GM18867 (cell line): Measurements from ENCODE around the gene SDF2L1.
"Not testable (repeated sequence)": the region's sequence is repeated elsewhere in the genome, so short reads cannot be mapped to it uniquely, and the experiment has no call there.

Source experiments
- ATAC-seq: cut with Tn5 transposase; IDR thresholded peaks from one replicate; pipeline ENCODE4 v1.9.1; 2021; ENCODE audit warnings: mild to moderate bottlenecking, moderate library complexity; ENCODE audit not compliant: unreplicated experiment

Gene SDF2L1

DNA sequence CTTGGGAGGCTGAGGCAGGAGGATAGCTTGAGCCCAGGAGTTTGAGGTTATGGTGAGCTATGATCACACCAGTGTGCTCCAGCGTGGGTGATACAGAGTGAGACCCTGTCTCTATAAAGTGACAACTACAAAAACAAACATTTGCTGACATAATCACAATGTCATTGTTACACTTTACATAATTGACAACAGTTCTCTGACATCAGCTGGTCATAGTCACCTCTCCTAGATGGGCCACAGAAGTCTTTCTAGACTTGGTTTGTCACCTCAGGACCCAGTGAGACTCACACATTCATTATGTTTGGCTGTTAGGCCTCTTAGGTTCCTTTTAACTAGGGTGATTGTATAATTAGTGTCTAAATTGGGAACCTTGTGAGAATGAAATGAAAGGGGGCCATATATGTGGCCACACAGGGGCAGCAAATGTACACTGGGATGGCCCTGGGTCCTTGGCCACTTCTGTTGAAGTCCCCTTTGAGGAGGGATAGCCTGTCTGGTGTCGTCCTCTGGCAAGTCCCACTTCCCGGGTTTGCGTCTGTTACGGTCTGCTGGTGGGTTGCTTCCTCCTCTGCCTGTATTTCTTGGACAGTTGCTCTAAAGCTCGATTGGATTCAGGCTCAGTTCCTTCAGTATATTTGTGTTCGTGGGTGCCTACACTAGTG is 17.9 kb downstream of the SDF2L1 start:
- ATAC-seq: no peak

GRCh38 chr22:21660904-21661303 is 18.8 kb downstream of the SDF2L1 start:
- ATAC-seq: no peak

GRCh38 chr22:21661991-21662390 is 19.9 kb downstream of the SDF2L1 start:
- ATAC-seq: no peak

- no peak for ATAC-seq
Measured at GRCh38 chr22:21663738-21664137, 21.6 kb downstream of the SDF2L1 start.

- no peak for ATAC-seq
Measured at GRCh38 chr22:21665047-21665851, 23.1 kb downstream of the SDF2L1 start.

DNA sequence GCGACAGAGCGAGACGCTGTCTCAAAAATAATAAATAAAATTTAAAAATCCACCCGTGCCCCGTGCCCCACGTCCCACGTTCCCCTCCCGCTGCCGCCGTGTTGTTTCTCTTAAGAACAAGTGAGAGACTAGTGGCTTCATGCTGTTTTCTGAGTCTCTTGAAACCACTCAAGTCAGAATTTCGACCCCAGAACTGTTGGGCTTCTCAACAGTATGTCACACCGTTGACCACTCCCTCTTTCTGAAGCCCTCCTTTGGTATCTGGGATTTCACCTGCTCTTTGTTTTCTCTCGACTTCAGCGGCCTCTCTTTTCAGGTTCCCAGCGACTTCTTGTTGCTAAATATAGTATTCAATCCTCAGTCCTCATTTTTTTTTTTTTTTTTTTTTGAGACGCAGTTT is 24.7 kb downstream of the SDF2L1 start:
- no peak for ATAC-seq

DNA sequence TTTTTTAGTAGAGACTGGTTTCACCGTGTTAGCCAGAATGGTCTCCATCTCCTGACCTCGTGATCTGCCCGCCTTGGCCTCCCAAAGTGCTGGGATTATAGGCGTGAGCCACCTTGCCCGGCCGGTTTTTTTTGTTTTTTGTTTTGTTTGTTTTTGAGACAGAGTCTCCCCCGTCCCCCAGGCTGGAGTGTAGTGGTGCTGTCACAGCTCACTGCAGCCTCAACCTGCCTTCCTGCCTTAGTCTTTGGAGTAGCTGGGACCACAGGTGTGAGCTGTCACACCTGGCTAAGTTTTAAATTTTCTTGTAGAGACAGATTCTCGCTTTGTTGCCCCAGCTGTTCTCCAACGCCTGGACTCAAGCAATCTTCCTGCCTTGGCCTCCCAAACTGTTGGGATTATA is 26.9 kb downstream of the SDF2L1 start:
- no peak for ATAC-seq

DNA sequence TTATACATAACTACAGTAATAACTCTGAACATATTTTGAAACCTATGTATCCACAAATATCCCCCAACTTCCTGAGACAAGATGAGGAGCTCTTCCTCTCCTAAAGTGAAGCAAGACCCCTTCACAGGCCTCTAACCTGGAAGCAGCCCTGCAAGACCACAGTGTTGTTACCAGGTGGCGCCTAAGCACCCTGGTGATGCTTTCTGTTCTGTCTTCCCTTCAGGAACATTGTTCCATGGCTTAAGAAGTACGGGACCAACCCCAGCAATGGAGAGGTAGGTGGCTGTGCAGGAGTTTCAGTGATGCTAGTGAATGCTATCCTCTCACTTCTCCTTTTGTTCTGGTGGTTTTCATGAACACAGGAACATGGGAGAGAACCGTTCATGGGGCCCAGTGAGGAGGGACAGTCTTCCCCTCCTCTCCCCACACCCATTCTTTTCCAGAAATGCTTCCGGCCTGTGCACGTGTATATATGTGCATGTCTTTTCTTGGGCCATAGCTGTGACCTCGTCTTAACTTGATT is 30.1 kb downstream of the SDF2L1 start:
- ATAC-seq: no peak

- no peak for ATAC-seq
Measured at GRCh38 chr22:21673534-21674321, 31.6 kb downstream of the SDF2L1 start.

DNA sequence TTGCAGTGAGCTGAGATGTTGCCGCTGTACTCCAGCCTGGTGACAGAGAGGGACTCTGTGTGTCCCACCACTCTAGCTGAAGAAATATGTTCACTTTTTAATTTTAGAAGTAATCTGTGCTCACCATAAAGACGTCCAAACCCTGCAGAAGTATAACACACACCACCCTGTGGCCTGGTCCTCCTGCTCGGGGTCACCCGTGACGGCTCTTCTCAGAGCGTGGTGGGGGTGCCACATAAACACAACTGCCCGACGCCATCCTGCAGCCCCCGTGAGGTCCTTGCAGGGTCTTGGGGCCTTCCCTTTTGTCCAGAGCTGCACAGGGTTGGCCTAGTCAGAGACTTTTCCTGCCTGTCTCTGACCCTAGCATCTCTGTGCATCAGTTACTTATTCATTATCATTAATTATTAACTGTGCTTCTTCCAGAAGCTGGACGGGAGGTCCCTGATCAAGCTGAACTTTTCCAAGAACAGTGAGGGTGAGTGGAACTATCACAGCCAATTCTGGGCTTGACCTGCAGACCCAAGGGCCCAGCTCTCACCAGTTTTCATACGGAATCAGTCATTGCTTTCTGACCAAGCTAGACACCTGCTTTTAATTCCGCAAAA is 32.6 kb downstream of the SDF2L1 start:
- ATAC-seq: no peak

DNA sequence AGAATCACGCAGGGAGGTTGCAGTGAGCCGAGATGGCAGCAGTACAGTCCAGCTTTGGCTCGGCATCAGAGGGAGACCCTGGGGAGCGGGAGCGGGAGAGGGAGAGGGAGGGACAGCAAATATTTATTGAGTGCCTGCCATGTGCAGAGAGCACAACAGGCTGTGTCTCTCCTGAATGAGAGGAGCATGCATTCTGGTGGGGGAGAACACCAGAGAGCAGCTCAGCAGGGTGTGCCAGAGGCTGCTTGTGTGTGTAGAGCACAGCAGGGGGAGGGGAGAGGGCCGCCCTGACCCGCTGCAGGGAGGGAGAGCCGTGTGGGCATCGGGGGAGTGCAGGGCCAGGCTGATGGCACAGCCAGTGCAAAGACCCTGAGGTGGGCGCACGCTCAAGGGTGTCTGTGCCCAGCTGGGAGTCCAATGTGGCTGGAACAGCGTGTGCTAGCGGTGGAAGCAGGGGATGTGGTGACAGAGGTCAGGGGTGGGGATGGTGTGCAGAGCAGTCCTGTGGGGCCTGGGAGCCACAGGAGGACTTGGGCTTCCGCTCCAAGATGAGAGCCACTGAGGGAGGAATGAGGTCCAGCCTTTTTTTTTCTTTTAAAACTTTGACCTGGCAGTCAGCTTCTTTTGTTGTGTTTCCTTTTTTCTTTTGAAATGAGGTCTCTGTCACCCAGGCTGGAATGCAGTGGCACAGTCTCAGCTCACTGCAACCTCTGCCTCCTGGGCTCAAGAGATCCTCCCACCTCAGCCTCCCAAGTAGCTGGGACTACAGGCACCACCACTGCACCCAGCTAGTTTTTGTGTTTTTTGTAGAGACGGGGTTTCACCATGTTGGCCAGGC is 35.7 kb downstream of the SDF2L1 start:
- ATAC-seq: no peak

DNA sequence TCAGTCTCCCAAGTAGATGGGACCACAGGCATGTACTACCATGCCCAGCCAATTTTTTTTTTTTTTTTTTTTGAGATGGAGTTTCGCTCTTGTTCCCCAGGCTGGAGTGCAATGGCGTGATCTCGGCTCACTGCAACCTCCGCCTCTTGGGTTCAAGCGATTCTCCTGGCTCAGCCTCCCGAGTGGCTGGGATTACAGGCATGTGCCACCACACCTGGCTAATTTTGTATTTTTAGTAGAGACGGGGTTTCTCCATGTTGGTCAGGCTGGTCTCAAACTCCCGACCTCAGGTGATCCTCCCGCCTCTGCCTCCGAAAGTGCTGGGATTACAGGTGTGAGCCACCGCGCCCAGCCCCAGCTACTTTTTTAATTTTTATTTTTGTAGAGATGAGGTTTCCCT is 36.7 kb downstream of the SDF2L1 start:
- not testable (repeated sequence) for ATAC-seq

GRCh38 chr22:21679383-21679782 is 37.3 kb downstream of the SDF2L1 start:
- no peak for ATAC-seq

- ATAC-seq: no peak
Measured at GRCh38 chr22:21680830-21681565, 38.9 kb downstream of the SDF2L1 start.

GRCh38 chr22:21681566-21682370 is 39.7 kb downstream of the SDF2L1 start:
- no peak for ATAC-seq

GRCh38 chr22:21682385-21683175 is 40.5 kb downstream of the SDF2L1 start:
- ATAC-seq: no peak

DNA sequence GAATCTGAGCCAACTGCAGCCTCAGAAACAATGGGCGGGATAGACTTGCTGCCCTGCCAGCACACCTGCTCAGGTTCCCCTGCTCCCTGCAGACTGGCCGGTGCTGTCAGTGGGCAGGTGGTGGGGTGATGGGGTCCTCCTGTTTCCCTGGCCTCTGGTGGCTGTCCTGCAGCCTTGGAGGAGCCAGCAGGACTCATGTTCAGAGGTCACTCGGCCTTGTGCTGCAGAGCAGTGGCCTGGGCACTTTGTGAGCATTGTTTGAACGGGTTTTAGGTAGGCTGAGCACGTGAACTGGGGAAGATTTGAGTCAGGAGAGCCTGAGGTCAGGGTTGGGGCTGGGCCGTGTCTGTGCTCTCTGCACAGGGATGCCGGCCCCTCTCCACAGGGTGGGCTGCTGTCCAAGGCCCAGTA is 41.3 kb downstream of the SDF2L1 start:
- ATAC-seq: no peak
